Endothelial cell of umbilical vein (primary cell): ENCODE results near the gene AKT3. TPM values are rescaled to one million over a fixed set of nuclear protein-coding genes. Genes with fewer than 3 reads are reported as not detected.

Source experiments
- BruUV-seq: library from RNA; stranded (reverse); fragments of 400-500 nt; replicated peaks from 2 replicates; lab custom pipeline; 2021; lab: Mats Ljungman, UMichigan
- CTCF ChIA-PET: fragments of 300-600, 350-600 bp; sonication (Branson Sonifier 250); formaldehyde crosslinking; loops from one replicate; lab custom pipeline; 2021; ENCODE audit warnings: antibody characterized with exemption, inconsistent platforms; lab: Charles Lee
- POLR2A ChIA-PET: fragments of 300-600, 350-600 bp; sonication (Branson Sonifier 250); formaldehyde crosslinking; loops from one replicate; lab custom pipeline; 2021; ENCODE audit warnings: antibody characterized with exemption, inconsistent platforms; lab: Charles Lee
- DNase-seq: peaks from one replicate; pipeline ENCODE4 v3.0.0-alpha.2; 2011; ENCODE audit warnings: low read depth, low spot score
- FAIRE-seq: peaks from 2 replicates; lab custom pipeline; 2011; peaks lifted over from hg19 to GRCh38; lab: Jason Lieb, UNC
- H2AFZ ChIP-seq: 2 replicates; pipeline ENCODE4 v1.6.0; 2012; ENCODE audit warnings: low read depth, low read length, control low read depth, inconsistent platforms
- H3K27ac ChIP-seq: 2 replicates; pipeline ENCODE4 v1.5.1; 2011; ENCODE audit warnings: low read depth, mild to moderate bottlenecking, control low read depth, low read length, moderate library complexity; ENCODE audit not compliant: insufficient read depth
- H3K27me3 ChIP-seq, 2 experiments: 2 replicates each; pipeline versions ENCODE4 v1.6.0 to v1.6.1; 2011; ENCODE audit warnings: low read length in 2 of 2, mixed read lengths in 1 of 2; ENCODE audit not compliant: control insufficient read depth in 2 of 2, insufficient read depth in 2 of 2
- H3K36me3 ChIP-seq, 2 experiments: 2 replicates in 1 of 2; 3 replicates in 1 of 2; pipeline ENCODE4 v1.5.1; 2011; ENCODE audit warnings: low read length in 2 of 2, mild to moderate bottlenecking in 1 of 2, moderate library complexity in 1 of 2; ENCODE audit not compliant: control insufficient read depth in 2 of 2, insufficient read depth in 2 of 2; ENCODE audit errors: extremely low read depth in 1 of 2
- H3K4me1 ChIP-seq: 3 replicates; pipeline ENCODE4 v1.5.1; 2011; ENCODE audit warnings: mild to moderate bottlenecking, low read length; ENCODE audit not compliant: control insufficient read depth, insufficient read depth; ENCODE audit errors: extremely low read depth
- H3K4me2 ChIP-seq: 2 replicates; pipeline ENCODE4 v1.6.1; 2011; ENCODE audit warnings: low read length, control low read depth, mixed read lengths; ENCODE audit not compliant: insufficient read depth
- H3K4me3 ChIP-seq, 3 experiments: fragments of 200-600 bp in 1 of 3; sonication (generic), shearing (Covaris generic) in 1 of 3; replicated peaks in 1 of 3; 2 replicates each; pipeline ENCODE4 v1.5.1; 2011 to 2016; ENCODE audit warnings: control low read depth in 3 of 3, low read length in 3 of 3, mild to moderate bottlenecking in 2 of 3, inconsistent platforms in 1 of 3, low read depth in 1 of 3, moderate library complexity in 1 of 3; ENCODE audit not compliant: insufficient read depth in 1 of 3
- H3K79me2 ChIP-seq: 2 replicates; pipeline ENCODE4 v1.6.0; 2012; ENCODE audit warnings: low read length, inconsistent platforms; ENCODE audit not compliant: control insufficient read depth, insufficient read depth
- H3K9ac ChIP-seq: replicated peaks from 2 replicates; pipeline ENCODE3; 2011; ENCODE audit warnings: low read length, control low read depth; ENCODE audit not compliant: insufficient read depth; ENCODE audit errors: extremely low read depth
- H3K9me1 ChIP-seq: replicated peaks from 3 replicates; pipeline ENCODE4 v1.6.0; 2011; ENCODE audit warnings: mild to moderate bottlenecking, low read length; ENCODE audit not compliant: control insufficient read depth, insufficient read depth; ENCODE audit errors: extremely low read depth
- H3K9me3 ChIP-seq: replicated peaks from 2 replicates; pipeline ENCODE4 v1.5.1; 2012; ENCODE audit warnings: low read length, inconsistent platforms; ENCODE audit not compliant: control insufficient read depth, insufficient read depth
- H4K20me1 ChIP-seq: replicated peaks from 2 replicates; pipeline ENCODE3; 2011; ENCODE audit warnings: mild to moderate bottlenecking, low read length; ENCODE audit not compliant: control insufficient read depth, insufficient read depth; ENCODE audit errors: extremely low read depth
- EZH2 ChIP-seq: IDR thresholded peaks from 2 replicates; pipeline ENCODE4 v1.6.1; 2012; ENCODE audit warnings: borderline replicate concordance, low read depth, mild to moderate bottlenecking, moderate library complexity, low read length, inconsistent platforms; ENCODE audit not compliant: severe bottlenecking
- FOS ChIP-seq: IDR thresholded peaks from 2 replicates; pipeline ENCODE4 v1.6.1; 2011; ENCODE audit warnings: mild to moderate bottlenecking, low read length, moderate library complexity, borderline replicate concordance; ENCODE audit not compliant: insufficient read depth
- GATA2 ChIP-seq: IDR thresholded peaks from 2 replicates; pipeline ENCODE4 v1.7.0; 2011; ENCODE audit warnings: low read depth, mild to moderate bottlenecking, moderate library complexity, mixed read lengths, low read length; ENCODE audit not compliant: insufficient read length, insufficient read depth
- JUN ChIP-seq: IDR thresholded peaks from 2 replicates; pipeline ENCODE4 v1.6.1; 2011; ENCODE audit warnings: borderline replicate concordance, low read depth; ENCODE audit not compliant: insufficient read length, insufficient read depth
- MAX ChIP-seq: IDR thresholded peaks from 2 replicates; pipeline ENCODE4 v1.6.1; 2011; ENCODE audit not compliant: insufficient read depth, insufficient read length
- MYC ChIP-seq: IDR thresholded peaks from one replicate; pipeline ENCODE4 v1.6.1; 2011; ENCODE audit warnings: mild to moderate bottlenecking, low read depth, low read length
- POLR2A ChIP-seq: IDR thresholded peaks from 2 replicates; pipeline ENCODE4 v1.6.1; 2012; ENCODE audit warnings: low read depth, mild to moderate bottlenecking, control low read depth, low read length
- POLR2AphosphoS5 ChIP-seq: IDR thresholded peaks from 2 replicates; pipeline ENCODE4 v1.6.1; 2012; ENCODE audit warnings: low read depth, mild to moderate bottlenecking, control low read depth, low read length, moderate library complexity; ENCODE audit not compliant: insufficient read depth
- dilution Hi-C: fragments of 300-500 bp; cut with MboI; formaldehyde crosslinking; loops from one replicate; pipeline ENCODE4 v1.15.0; 2019; ENCODE audit warnings: low sequenced_read_pairs; ENCODE audit not compliant: extremely low pct_ligation_motif_present
- intact Hi-C: fragments of 100-400 bp; cut with micrococcal nuclease; formaldehyde crosslinking; loops from one replicate; pipeline ENCODE4 v1.10.0; 2022
- polyA plus RNA-seq, 4 experiments: library from polyadenylated mRNA; depleted of rRNA in 3 of 4; stranded (reverse) in 3 of 4; unstranded in 1 of 4; fragments of >200 nt; gene quantifications; 2 replicates each; pipeline versions ENCODE4 v1.2.1 to v1.2.3, GENCODE V29; 2011 to 2012; ENCODE audit warnings: missing spikeins in 1 of 4
- total RNA-seq: library from RNA; stranded (reverse); gene quantifications from 2 replicates; pipeline ENCODE4 v1.2.3, GENCODE V29; 2021
- TF ChIP-seq, protein P1 (sequence below), 2 donors: IDR thresholded peaks; 1 replicate in 1 of 2; 2 replicates in 1 of 2; pipeline ENCODE4 v1.5.1; 2011; ENCODE audit warnings: low read length in 2 of 2, mild to moderate bottlenecking in 2 of 2, moderate library complexity in 2 of 2, control low read depth in 1 of 2, inconsistent platforms in 1 of 2, low read depth in 1 of 2; ENCODE audit not compliant: insufficient read depth in 1 of 2; ENCODE audit errors: extremely low read depth in 1 of 2

AKT3 gene
- total and polyA plus RNA-seq, 2 donors (not counting 3 experiments of a cell fraction or from before 2014, with no cell fraction given): 20.6 to 97.1 TPM

DNA sequence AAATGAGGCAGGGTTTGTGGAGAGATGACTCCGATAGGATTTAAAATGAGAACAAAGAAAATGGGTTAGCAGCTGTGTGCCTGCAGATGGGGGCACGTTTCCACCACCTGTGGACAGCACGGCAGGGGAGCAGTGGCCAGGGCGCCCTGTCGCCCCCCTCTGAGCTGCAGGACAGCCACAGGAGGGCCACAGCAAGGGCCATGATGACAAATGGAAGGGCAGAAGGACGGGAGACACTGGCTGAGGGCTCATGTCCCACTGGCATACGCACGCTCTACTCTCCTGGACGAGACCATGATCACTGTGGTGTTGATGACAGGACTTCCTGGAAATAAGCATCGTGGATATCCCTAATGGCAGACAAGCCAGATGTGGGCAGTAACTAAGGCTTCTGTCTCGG, 353.2 kb downstream of the AKT3 start:
- POLR2A ChIA-PET: no interaction called here
- no peak overlapping the region for H3K27ac ChIP-seq

GRCh38 chr1:243496187-243496646, 353.8 kb downstream of the AKT3 start:
- Histone ChIP-seq H3K79me2 (no peaks in the 10 kb centered on the region), H3K27me3 (no peaks in the 10 kb centered on the region), H3K9ac (no peak overlapping the region), H2AFZ (no peak overlapping the region), H3K4me3 (no peak overlapping the region), H3K9me3 (no peaks in the 10 kb centered on the region), H3K27ac (no peak overlapping the region), H3K4me2 (no peak overlapping the region), H3K36me3 (peaks cover 0 to 5% of the 10 kb centered on the region in 2 experiments), H3K9me1 (no peaks in the 10 kb centered on the region), H3K4me1 (no peaks in the 10 kb centered on the region), H4K20me1 (no peaks in the 10 kb centered on the region)
- POLR2A ChIA-PET: no interaction called here
- TF ChIP-seq, protein P1, sequence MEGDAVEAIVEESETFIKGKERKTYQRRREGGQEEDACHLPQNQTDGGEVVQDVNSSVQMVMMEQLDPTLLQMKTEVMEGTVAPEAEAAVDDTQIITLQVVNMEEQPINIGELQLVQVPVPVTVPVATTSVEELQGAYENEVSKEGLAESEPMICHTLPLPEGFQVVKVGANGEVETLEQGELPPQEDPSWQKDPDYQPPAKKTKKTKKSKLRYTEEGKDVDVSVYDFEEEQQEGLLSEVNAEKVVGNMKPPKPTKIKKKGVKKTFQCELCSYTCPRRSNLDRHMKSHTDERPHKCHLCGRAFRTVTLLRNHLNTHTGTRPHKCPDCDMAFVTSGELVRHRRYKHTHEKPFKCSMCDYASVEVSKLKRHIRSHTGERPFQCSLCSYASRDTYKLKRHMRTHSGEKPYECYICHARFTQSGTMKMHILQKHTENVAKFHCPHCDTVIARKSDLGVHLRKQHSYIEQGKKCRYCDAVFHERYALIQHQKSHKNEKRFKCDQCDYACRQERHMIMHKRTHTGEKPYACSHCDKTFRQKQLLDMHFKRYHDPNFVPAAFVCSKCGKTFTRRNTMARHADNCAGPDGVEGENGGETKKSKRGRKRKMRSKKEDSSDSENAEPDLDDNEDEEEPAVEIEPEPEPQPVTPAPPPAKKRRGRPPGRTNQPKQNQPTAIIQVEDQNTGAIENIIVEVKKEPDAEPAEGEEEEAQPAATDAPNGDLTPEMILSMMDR (IDR thresholded peaks at IDR 0.05; ENCODE audit: extremely low read depth in 1 of 2, insufficient read depth in 1 of 2, low read depth in 1 of 2, low read length in 2 of 2): no peak
- TF ChIP-seq GATA2 (no peak), FOS (no peak), MYC (no peak), POLR2AphosphoS5 (no peak), POLR2A (no peak), JUN (no peak), EZH2 (no peak), MAX (no peak)
- dilution Hi-C loops (no loop called here), intact Hi-C loops (no loop called here)
- CTCF ChIA-PET: no interaction called here
- no peak for DNase-seq
- BruUV-seq: no TSS peak
- no peak for FAIRE-seq

More for the DNA sequence above, 353.2 kb downstream of the AKT3 start:
- no TSS peak for BruUV-seq
- Histone ChIP-seq H3K9me3 (no peaks in the 10 kb centered on the region), H4K20me1 (no peaks in the 10 kb centered on the region), H3K79me2 (no peaks in the 10 kb centered on the region), H3K4me3 (no peak overlapping the region), H2AFZ (no peak overlapping the region), H3K4me2 (no peak overlapping the region), H3K9me1 (no peaks in the 10 kb centered on the region), H3K27me3 (no peaks in the 10 kb centered on the region), H3K36me3 (peaks cover 0 to 5% of the 10 kb centered on the region in 2 experiments), H3K4me1 (no peaks in the 10 kb centered on the region), H3K9ac (no peak overlapping the region)
- intact Hi-C loops: no loop called here
- no peak for DNase-seq
- FAIRE-seq: no peak
- TF ChIP-seq JUN: no peak
- TF ChIP-seq MYC: no peak
- TF ChIP-seq FOS: no peak
- TF ChIP-seq POLR2AphosphoS5: no peak
- TF ChIP-seq GATA2: no peak
- CTCF ChIA-PET: no interaction called here
- dilution Hi-C loops: no loop called here
